Karpas-422 (cell line): ENCODE results near the gene FHL5. TPM values are rescaled to one million over a fixed set of nuclear protein-coding genes. Genes with fewer than 3 reads are reported as not detected.

Source experiments
- DNase-seq: peaks from one replicate; pipeline ENCODE4 v3.0.0-alpha.2; 2015
- H2AFZ ChIP-seq: fragments of 200-600 bp; sonication (generic); 2 replicates; pipeline ENCODE4 v1.6.1; 2014; ENCODE audit warnings: antibody characterized with exemption, low read length, mixed read lengths
- H3K27ac ChIP-seq: fragments of 200-600 bp; sonication (generic); 2 replicates; pipeline ENCODE4 v1.5.1; 2014; ENCODE audit warnings: mild to moderate bottlenecking, low read length, moderate library complexity
- H3K27me3 ChIP-seq: fragments of 200-600 bp; sonication (generic); 2 replicates; pipeline ENCODE4 v1.6.1; 2014; ENCODE audit warnings: low read length, mixed read lengths
- H3K36me3 ChIP-seq: fragments of 200-600 bp; sonication (generic); 2 replicates; pipeline ENCODE4 v1.6.1; 2014; ENCODE audit warnings: low read length, mixed read lengths; ENCODE audit not compliant: insufficient read depth
- H3K4me1 ChIP-seq: fragments of 200-600 bp; sonication (generic); 2 replicates; pipeline ENCODE4 v1.6.1; 2014; ENCODE audit warnings: mild to moderate bottlenecking, low read length, mixed read lengths
- H3K4me2 ChIP-seq: fragments of 200-600 bp; sonication (generic); 2 replicates; pipeline ENCODE4 v1.6.1; 2014; ENCODE audit warnings: low read length, low read depth, mild to moderate bottlenecking; ENCODE audit not compliant: poor library complexity, severe bottlenecking
- H3K4me3 ChIP-seq: fragments of 200-600 bp; sonication (generic); 2 replicates; pipeline ENCODE4 v1.5.1; 2014; ENCODE audit warnings: mild to moderate bottlenecking, antibody characterized with exemption, low read length, mixed read lengths
- H3K79me2 ChIP-seq: fragments of 200-600 bp; sonication (generic); 2 replicates; pipeline ENCODE4 v1.6.1; 2014; ENCODE audit warnings: mild to moderate bottlenecking, low read length, mixed read lengths
- H3K9ac ChIP-seq: fragments of 200-600 bp; sonication (generic); 2 replicates; pipeline ENCODE4 v1.6.0; 2014; ENCODE audit warnings: low read length
- H3K9me2 ChIP-seq: fragments of 200-600 bp; sonication (generic), shearing (Covaris generic); replicated peaks from 2 replicates; pipeline ENCODE4 v1.6.0; 2014; ENCODE audit warnings: mild to moderate bottlenecking, low read length, moderate library complexity; ENCODE audit not compliant: insufficient read depth
- H3K9me3 ChIP-seq: fragments of 300-700, 200-600 bp; sonication (generic); 2 replicates; pipeline ENCODE4 v1.6.1; 2014; ENCODE audit warnings: low read length, mixed read lengths
- H4K20me1 ChIP-seq: fragments of 200-600 bp; sonication (generic); 2 replicates; pipeline ENCODE4 v1.6.1; 2014; ENCODE audit warnings: mild to moderate bottlenecking, antibody characterized with exemption, low read length, low read depth; ENCODE audit not compliant: insufficient read depth
- total RNA-seq: library from RNA; depleted of rRNA; stranded (reverse); fragments of >200 nt; shearing (Covaris generic); gene quantifications from 2 replicates; pipeline ENCODE4 v1.2.3, GENCODE V29; 2014; ENCODE audit warnings: low replicate concordance

FHL5 gene
- total RNA-seq, 1 experiment from 2014 or later, result not detected

DNA sequence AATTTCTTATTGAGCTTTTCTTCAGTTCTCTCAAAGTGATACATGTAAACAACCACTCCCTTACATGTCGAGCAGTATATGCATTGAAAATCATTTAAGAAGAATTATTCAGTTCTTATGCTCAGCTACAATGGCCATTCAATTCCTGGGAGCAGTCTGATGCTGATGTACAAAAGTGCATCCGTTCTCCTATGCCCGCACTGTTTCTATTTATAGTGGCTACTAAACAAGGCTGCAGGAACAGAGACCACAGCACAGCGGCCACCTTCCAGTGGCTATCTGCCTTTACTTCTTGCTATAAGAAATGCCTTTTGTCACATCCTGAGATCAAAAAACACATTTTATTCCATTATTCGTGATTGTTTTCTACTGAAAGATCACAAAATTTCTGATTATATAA lies 82.2 kb downstream of the FHL5 start:
- Histone ChIP-seq H3K9ac (no peak overlapping the region), H3K79me2 (no peaks in the 10 kb centered on the region), H3K9me2 (no peaks in the 10 kb centered on the region), H3K36me3 (no peaks in the 10 kb centered on the region), H3K4me1 (no peaks in the 10 kb centered on the region), H3K27me3 (no peaks in the 10 kb centered on the region), H3K9me3 (no peaks in the 10 kb centered on the region), H4K20me1 (no peaks in the 10 kb centered on the region), H3K4me2 (no peak overlapping the region), H3K4me3 (no peak overlapping the region), H2AFZ (no peak overlapping the region), H3K27ac (no peak overlapping the region)
- DNase-seq, result no peak

DNA sequence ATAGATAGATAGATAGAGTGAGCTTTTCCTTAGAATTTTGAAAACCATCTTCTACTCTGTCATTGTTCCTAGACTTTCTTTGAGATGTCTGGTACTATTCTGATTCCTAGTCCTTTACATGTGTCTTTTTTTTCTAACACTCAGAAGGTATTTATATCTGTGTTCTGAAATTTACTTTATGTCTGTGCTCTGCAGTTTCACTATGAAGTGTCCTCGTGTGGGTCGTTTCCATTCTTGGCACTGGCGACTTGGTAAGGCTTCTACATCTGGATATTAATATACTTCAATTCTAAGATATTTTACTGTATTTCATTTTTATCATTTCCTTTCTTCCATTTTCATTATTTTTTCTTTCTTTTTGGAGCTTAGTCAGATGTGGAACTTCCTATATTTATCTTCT lies 87.0 kb downstream of the FHL5 start:
- Histone ChIP-seq H3K9me2 (no peaks in the 10 kb centered on the region), H3K27ac (no peak overlapping the region), H4K20me1 (no peaks in the 10 kb centered on the region), H3K27me3 (no peaks in the 10 kb centered on the region), H3K4me1 (no peaks in the 10 kb centered on the region), H3K4me3 (no peak overlapping the region), H3K9me3 (no peaks in the 10 kb centered on the region), H3K36me3 (no peaks in the 10 kb centered on the region), H3K4me2 (no peak overlapping the region), H3K9ac (no peak overlapping the region), H2AFZ (no peak overlapping the region), H3K79me2 (no peaks in the 10 kb centered on the region)
- DNase-seq, result no peak

DNA sequence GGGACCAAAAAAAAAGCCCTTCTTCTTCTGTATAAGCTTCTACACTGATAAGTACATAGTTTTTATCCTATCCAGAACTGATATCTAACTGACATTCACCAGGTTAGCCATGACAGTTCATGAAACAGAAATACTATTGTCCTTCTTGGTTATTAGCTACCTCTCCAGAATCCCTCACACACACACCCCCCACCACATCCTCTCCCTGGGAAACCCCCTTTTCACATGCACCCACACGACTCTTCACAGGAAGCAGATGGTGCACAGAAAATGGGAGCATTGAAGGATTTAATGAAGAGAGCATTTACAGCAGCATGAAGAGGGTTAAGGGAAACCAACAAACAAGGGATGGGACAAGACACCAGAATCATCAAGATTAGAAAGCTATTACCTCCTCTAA lies 88.9 kb downstream of the FHL5 start:
- no peaks in the 10 kb centered on the region for H4K20me1 ChIP-seq
- no peak for DNase-seq
- H2AFZ ChIP-seq, result no peak overlapping the region
- H3K9me2 ChIP-seq, result no peaks in the 10 kb centered on the region
- no peaks in the 10 kb centered on the region for H3K9me3 ChIP-seq
- H3K79me2 ChIP-seq, result no peaks in the 10 kb centered on the region
- no peak overlapping the region for H3K9ac ChIP-seq
- no peaks in the 10 kb centered on the region for H3K27me3 ChIP-seq
- no peak overlapping the region for H3K4me3 ChIP-seq
- H3K27ac ChIP-seq, result no peak overlapping the region
- no peak overlapping the region for H3K4me2 ChIP-seq
- no peaks in the 10 kb centered on the region for H3K36me3 ChIP-seq
- H3K4me1 ChIP-seq, result no peaks in the 10 kb centered on the region

DNA sequence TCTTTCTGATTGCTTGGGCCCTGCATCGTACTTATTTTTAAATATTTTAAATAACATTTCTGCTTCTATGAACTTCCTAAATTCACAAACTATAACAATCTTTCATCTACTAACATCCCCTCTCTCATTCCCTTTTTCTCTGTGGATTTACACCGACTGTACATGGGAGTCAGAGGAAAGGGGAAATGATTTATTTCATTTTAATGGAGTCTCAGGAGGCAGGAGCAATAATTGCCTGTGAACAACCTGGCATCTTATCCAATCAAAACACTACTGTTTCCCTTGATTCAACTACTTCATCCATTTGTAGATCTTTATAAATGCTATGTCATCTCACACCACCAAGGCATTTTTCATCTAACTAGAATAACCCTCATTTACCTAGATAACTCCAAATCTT lies 89.6 kb downstream of the FHL5 start:
- Histone ChIP-seq H4K20me1 (no peaks in the 10 kb centered on the region), H3K9me2 (no peaks in the 10 kb centered on the region), H2AFZ (no peak overlapping the region), H3K36me3 (no peaks in the 10 kb centered on the region), H3K27me3 (no peaks in the 10 kb centered on the region), H3K4me3 (no peak overlapping the region), H3K9ac (no peak overlapping the region), H3K9me3 (no peaks in the 10 kb centered on the region), H3K4me1 (no peaks in the 10 kb centered on the region), H3K27ac (no peak overlapping the region), H3K4me2 (no peak overlapping the region), H3K79me2 (no peaks in the 10 kb centered on the region)
- no peak for DNase-seq

DNA sequence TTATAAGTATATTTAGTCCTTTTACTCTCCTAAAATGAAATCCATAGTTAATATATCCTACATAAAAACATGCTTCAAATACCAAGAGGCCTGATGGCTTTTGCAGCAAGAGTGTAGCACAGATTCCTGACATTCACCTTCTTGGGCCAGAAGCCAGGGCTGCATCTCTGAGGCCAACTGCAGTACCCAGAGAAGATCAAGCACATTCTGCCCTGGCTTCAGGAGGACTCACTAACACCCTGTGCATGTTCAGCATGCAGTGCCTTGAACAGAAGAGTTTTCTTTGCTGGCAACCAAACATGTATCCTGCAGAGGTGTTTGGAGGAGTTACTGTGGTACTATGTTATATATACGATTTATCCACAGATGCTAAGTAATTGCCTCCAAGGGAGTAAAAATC lies 90.3 kb downstream of the FHL5 start:
- H3K4me2 ChIP-seq, result no peak overlapping the region
- H3K9me3 ChIP-seq, result no peaks in the 10 kb centered on the region
- H3K4me1 ChIP-seq, result no peaks in the 10 kb centered on the region
- no peak for DNase-seq
- H3K4me3 ChIP-seq, result no peak overlapping the region
- H3K9me2 ChIP-seq, result no peaks in the 10 kb centered on the region
- H3K79me2 ChIP-seq, result no peaks in the 10 kb centered on the region
- H4K20me1 ChIP-seq, result no peaks in the 10 kb centered on the region
- H3K27ac ChIP-seq, result no peak overlapping the region
- no peak overlapping the region for H3K9ac ChIP-seq
- no peak overlapping the region for H2AFZ ChIP-seq
- no peaks in the 10 kb centered on the region for H3K27me3 ChIP-seq
- H3K36me3 ChIP-seq, result no peaks in the 10 kb centered on the region

DNA sequence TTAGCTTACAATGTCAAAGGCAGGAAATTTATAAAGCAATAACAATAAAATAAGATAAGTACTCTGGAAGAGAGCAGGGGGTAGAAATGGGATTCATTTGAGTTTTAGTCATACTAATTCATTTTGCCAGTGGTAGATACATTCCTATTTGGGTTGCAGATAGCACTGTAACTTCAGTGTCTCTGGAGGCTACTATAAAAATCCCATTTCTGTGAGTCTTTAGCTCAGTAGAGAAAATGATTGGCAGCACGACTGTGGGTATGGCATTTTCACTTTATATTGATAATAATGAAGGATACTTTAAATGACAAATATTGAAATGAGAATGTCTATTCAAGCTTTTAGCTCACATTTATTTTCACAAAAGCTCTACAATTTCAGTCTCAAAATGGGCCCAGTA lies 93.6 kb downstream of the FHL5 start:
- no peaks in the 10 kb centered on the region for H3K36me3 ChIP-seq
- no peaks in the 10 kb centered on the region for H3K9me3 ChIP-seq
- no peaks in the 10 kb centered on the region for H3K79me2 ChIP-seq
- no peak overlapping the region for H3K4me3 ChIP-seq
- H3K9me2 ChIP-seq, result no peaks in the 10 kb centered on the region
- no peak overlapping the region for H2AFZ ChIP-seq
- no peaks in the 10 kb centered on the region for H3K4me1 ChIP-seq
- DNase-seq, result no peak
- no peaks in the 10 kb centered on the region for H3K27me3 ChIP-seq
- H3K4me2 ChIP-seq, result no peak overlapping the region
- no peak overlapping the region for H3K9ac ChIP-seq
- H3K27ac ChIP-seq, result no peak overlapping the region
- no peaks in the 10 kb centered on the region for H4K20me1 ChIP-seq

DNA sequence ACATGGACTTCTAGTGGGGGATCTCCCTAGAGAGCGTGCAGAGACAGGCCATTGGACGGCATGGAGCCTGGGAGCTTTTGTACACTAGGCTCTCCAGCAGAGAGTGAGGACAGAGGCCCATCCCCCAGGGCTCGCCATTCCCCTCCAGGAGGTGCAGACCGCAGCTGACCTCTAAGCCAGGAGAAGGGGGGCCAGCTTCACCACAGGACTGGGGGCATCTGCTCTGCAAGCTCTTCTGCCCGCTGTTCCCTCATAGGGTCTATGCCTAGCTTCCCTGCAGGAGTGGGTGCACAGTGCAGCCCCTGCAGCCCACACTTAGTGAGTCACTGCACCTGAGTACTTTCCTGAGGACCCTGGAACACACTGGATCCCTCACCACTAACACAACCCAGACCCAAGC lies 94.4 kb downstream of the FHL5 start:
- H3K79me2 ChIP-seq, result no peaks in the 10 kb centered on the region
- H3K36me3 ChIP-seq, result no peaks in the 10 kb centered on the region
- no peaks in the 10 kb centered on the region for H3K27me3 ChIP-seq
- H3K4me3 ChIP-seq, result no peak overlapping the region
- H3K9me2 ChIP-seq, result no peaks in the 10 kb centered on the region
- no peak overlapping the region for H3K9ac ChIP-seq
- no peak overlapping the region for H3K27ac ChIP-seq
- H3K9me3 ChIP-seq, result no peaks in the 10 kb centered on the region
- no peak overlapping the region for H2AFZ ChIP-seq
- H3K4me2 ChIP-seq, result no peak overlapping the region
- no peak for DNase-seq
- H4K20me1 ChIP-seq, result no peaks in the 10 kb centered on the region
- H3K4me1 ChIP-seq, result no peaks in the 10 kb centered on the region

DNA sequence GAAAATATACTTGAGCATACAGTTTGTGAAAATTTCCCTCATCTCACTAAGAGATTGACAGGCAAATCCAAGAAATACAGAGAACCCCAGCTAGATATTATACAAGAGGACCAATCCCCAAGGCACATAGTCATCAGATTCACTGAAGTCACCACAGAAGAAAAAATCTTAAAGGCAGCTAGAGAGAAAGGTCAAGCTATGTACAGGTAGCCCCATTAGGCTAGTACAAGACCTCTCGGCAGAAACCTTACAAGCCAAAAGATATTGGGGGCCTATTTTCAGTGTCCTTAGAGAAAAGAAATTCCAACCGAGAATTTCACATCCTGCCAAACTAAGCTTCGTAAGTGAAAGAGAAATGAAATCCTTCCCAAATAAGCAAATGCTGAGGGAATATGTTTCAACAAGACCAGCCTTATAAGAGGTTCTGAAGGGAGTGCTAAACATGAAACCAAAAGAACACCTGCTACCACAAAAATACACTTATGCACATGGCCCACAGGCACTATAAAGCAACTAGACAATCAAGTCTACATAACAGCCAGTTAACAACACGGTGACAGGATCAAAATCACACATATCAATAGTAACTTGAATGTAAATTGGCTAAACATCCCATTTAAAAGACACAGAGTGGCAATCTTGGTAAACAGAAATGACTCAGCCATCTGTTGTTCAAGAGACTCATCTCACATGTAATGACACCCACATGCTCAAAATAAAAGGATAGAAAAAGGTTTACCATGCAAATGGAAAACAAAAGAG lies 96.3 kb downstream of the FHL5 start:
- H3K79me2 ChIP-seq, result no peaks in the 10 kb centered on the region
- H3K27ac ChIP-seq, result no peak overlapping the region
- H3K27me3 ChIP-seq, result no peaks in the 10 kb centered on the region
- H3K36me3 ChIP-seq, result no peaks in the 10 kb centered on the region
- no peaks in the 10 kb centered on the region for H3K4me1 ChIP-seq
- H3K9me2 ChIP-seq, result no peaks in the 10 kb centered on the region
- no peak overlapping the region for H3K4me2 ChIP-seq
- DNase-seq, result no peak
- H3K4me3 ChIP-seq, result no peak overlapping the region
- H2AFZ ChIP-seq, result no peak overlapping the region
- no peaks in the 10 kb centered on the region for H3K9me3 ChIP-seq
- H3K9ac ChIP-seq, result no peak overlapping the region
- H4K20me1 ChIP-seq, result no peaks in the 10 kb centered on the region
